ENCODE results near the gene FTCDNL1. TPM values are rescaled to one million over a fixed set of nuclear protein-coding genes. Genes with fewer than 3 reads are reported as not detected.

Gene FTCDNL1
- polyA plus RNA-seq, 1 of the 3 experiments (the other 2 are of a cell fraction): not detected

DNA sequence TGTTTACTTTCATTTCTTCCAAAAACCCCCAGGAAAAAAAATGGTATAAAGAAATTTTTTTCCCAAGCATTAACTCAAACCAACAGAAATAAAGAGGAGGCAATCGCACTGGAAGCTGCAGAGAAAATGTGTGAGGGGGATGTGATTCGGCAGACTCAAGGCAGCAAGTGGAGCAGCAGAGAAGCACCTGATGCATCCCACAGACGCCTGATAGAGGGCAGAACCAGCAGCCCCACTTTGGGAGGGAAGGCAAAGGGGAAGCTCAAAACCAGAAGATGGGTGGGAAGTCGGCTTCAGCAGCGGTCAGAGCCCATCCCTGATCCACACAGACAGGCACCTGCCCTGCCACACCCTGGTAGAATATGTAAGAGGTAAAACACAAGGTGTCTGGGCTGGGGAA, 12.6 kb downstream of the FTCDNL1 start:
- Histone ChIP-seq H3K27ac (ENCODE audit: low read depth in 2 of 2, low read length in 1 of 2) (no peak overlapping the region), H3K9ac (no peak overlapping the region), H3K4me1 (ENCODE audit: control insufficient read depth in 1 of 2, insufficient read depth in 2 of 2, low read depth in 1 of 2, low read length in 1 of 2) (no peaks in the 10 kb centered on the region), H3K79me2 (ENCODE audit: insufficient read depth) (no peaks in the 10 kb centered on the region), H2AFZ (ENCODE audit: low read depth) (no peak overlapping the region), H3K27me3 (ENCODE audit: insufficient read depth) (peaks cover 6% of the 10 kb centered on the region; the same call in 1 of the 2 replicates), H3K36me3 (replicated peaks in 1 of 2; ENCODE audit: control insufficient read depth in 1 of 2, insufficient read depth in 2 of 2, low read length in 1 of 2) (no peaks in the 10 kb centered on the region), H3K4me2 (no peak overlapping the region), H4K20me1 (ENCODE audit: insufficient read depth) (no peaks in the 10 kb centered on the region), H3F3A (replicated peaks; ENCODE audit: insufficient read depth) (no peaks in the 10 kb centered on the region), H3K9me3 (no peaks in the 10 kb centered on the region), H3K9me2 (no peaks in the 10 kb centered on the region), H3K4me3 (ENCODE audit: low read depth in 2 of 2, low read length in 1 of 2) (no peak overlapping the region)
- 13% methylated on average over 5 of the region's 5 CpGs for WGBS (ENCODE audit: low lambda C conversion rate)
- TF ChIP-seq EZH2phosphoT487 (IDR thresholded peaks at IDR 0.05; ENCODE audit: borderline replicate concordance, low read depth): no peak
- TF ChIP-seq, protein P1, sequence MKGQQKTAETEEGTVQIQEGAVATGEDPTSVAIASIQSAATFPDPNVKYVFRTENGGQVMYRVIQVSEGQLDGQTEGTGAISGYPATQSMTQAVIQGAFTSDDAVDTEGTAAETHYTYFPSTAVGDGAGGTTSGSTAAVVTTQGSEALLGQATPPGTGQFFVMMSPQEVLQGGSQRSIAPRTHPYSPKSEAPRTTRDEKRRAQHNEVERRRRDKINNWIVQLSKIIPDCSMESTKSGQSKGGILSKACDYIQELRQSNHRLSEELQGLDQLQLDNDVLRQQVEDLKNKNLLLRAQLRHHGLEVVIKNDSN (IDR thresholded peaks at IDR 0.05; ENCODE audit: borderline replicate concordance, low read depth): no peak
- TF ChIP-seq JUND (IDR thresholded peaks at IDR 0.05): no peak
- DNase-seq: no peak
- POLR2A ChIA-PET: no interaction called here
- CTCF ChIA-PET: no interaction called here

- Histone ChIP-seq H3K79me2 (ENCODE audit: insufficient read depth) (no peaks in the 10 kb centered on the region), H3K9me2 (no peaks in the 10 kb centered on the region), H4K20me1 (ENCODE audit: insufficient read depth) (no peaks in the 10 kb centered on the region), H3K9me3 (no peaks in the 10 kb centered on the region), H3K4me3 (ENCODE audit: low read depth in 2 of 2, low read length in 1 of 2) (no peak overlapping the region), H3K36me3 (replicated peaks in 1 of 2; ENCODE audit: control insufficient read depth in 1 of 2, insufficient read depth in 2 of 2, low read length in 1 of 2) (no peaks in the 10 kb centered on the region), H3K4me2 (no peak overlapping the region), H2AFZ (ENCODE audit: low read depth) (no peak overlapping the region), H3F3A (replicated peaks; ENCODE audit: insufficient read depth) (no peaks in the 10 kb centered on the region), H3K9ac (no peak overlapping the region), H3K27me3 (ENCODE audit: insufficient read depth) (peaks cover 6% of the 10 kb centered on the region; the same call in 1 of the 2 replicates), H3K27ac (ENCODE audit: low read depth in 2 of 2, low read length in 1 of 2) (no peak overlapping the region), H3K4me1 (ENCODE audit: control insufficient read depth in 1 of 2, insufficient read depth in 2 of 2, low read depth in 1 of 2, low read length in 1 of 2) (no peaks in the 10 kb centered on the region)
- DNase-seq: no peak
- POLR2A ChIA-PET: no interaction called here
- CTCF ChIA-PET: no interaction called here
- TF ChIP-seq GATA2 (CRISPR knock-in tag; IDR thresholded peaks at IDR 0.05): no peak
- no peak for TF ChIP-seq POLR2AphosphoS5 (IDR thresholded peaks at IDR 0.05; ENCODE audit: low read depth, low read length)
- TF ChIP-seq RAD21 (IDR thresholded peaks at IDR 0.05; ENCODE audit: low read length): no peak
- no peak for TF ChIP-seq EZH2phosphoT487 (IDR thresholded peaks at IDR 0.05; ENCODE audit: borderline replicate concordance, low read depth)
- no peak for TF ChIP-seq MEF2A (IDR thresholded peaks at IDR 0.05; ENCODE audit: borderline replicate concordance, low read depth)
- TF ChIP-seq FOSL2 (IDR thresholded peaks at IDR 0.05; ENCODE audit: borderline replicate concordance, low read depth): no peak
- no peak for TF ChIP-seq TCF12 (IDR thresholded peaks at IDR 0.05)
- TF ChIP-seq RXRA (IDR thresholded peaks at IDR 0.05; ENCODE audit: borderline replicate concordance, low read depth): no peak
- no peak for TF ChIP-seq CHD2 (IDR thresholded peaks at IDR 0.05; ENCODE audit: low read length, partially characterized antibody)
- no peak for TF ChIP-seq ELF1 (IDR thresholded peaks at IDR 0.05)
- no peak for TF ChIP-seq RFX5 (IDR thresholded peaks at IDR 0.05; ENCODE audit: low read length)
- 4% methylated on average over 1 of the region's 1 CpG for WGBS (ENCODE audit: low lambda C conversion rate)
Observed at GRCh38 chr2:199836943-199837342, 14.0 kb downstream of the FTCDNL1 start.

- H3K9me2 ChIP-seq: no peaks in the 10 kb centered on the region
- H3K27ac ChIP-seq (ENCODE audit: low read depth in 2 of 2, low read length in 1 of 2): no peak overlapping the region
- H4K20me1 ChIP-seq (ENCODE audit: insufficient read depth): no peaks in the 10 kb centered on the region
- POLR2A ChIA-PET: no interaction called here
- DNase-seq: no peak
- CTCF ChIA-PET: interaction anchor here (0.6 kb wide), 1 partner anchor 252 kb away, joined by 3 read pairs; no protein-coding TSS in a partner anchor
- 9% methylated on average over 1 of the region's 1 CpG for WGBS (ENCODE audit: low lambda C conversion rate)
- no peaks in the 10 kb centered on the region for H3K4me1 ChIP-seq (ENCODE audit: control insufficient read depth in 1 of 2, insufficient read depth in 2 of 2, low read depth in 1 of 2, low read length in 1 of 2)
- H3F3A ChIP-seq (replicated peaks; ENCODE audit: insufficient read depth): no peaks in the 10 kb centered on the region
- H3K9me3 ChIP-seq: no peaks in the 10 kb centered on the region
- no peak overlapping the region for H3K4me2 ChIP-seq
- H3K4me3 ChIP-seq (ENCODE audit: low read depth in 2 of 2, low read length in 1 of 2): no peak overlapping the region
- TF ChIP-seq YY1 (IDR thresholded peaks at IDR 0.05; ENCODE audit: low read depth): no peak
- no peak for TF ChIP-seq SMC3 (IDR thresholded peaks at IDR 0.05; ENCODE audit: low read depth, low read length)
- peaks cover 9% of the 10 kb centered on the region; the same call in 1 of the 2 replicates for H3K27me3 ChIP-seq (ENCODE audit: insufficient read depth)
- no peak overlapping the region for H2AFZ ChIP-seq (ENCODE audit: low read depth)
- no peaks in the 10 kb centered on the region for H3K36me3 ChIP-seq (replicated peaks in 1 of 2; ENCODE audit: control insufficient read depth in 1 of 2, insufficient read depth in 2 of 2, low read length in 1 of 2)
- no peak overlapping the region for H3K9ac ChIP-seq
- no peaks in the 10 kb centered on the region for H3K79me2 ChIP-seq (ENCODE audit: insufficient read depth)
Observed at GRCh38 chr2:199833525-199833924, 17.5 kb downstream of the FTCDNL1 start.

Data from SK-N-SH (cell line).